Smooth muscle cell (in vitro differentiated cells): Measurements from ENCODE around the gene KCNH8. TPM values are rescaled to one million over a fixed set of nuclear protein-coding genes. Genes with fewer than 3 reads are reported as not detected.

ENCODE experiments used
- DNase-seq: peaks from one replicate; lab custom pipeline; 2025; ENCODE audit not compliant: unreplicated experiment; lab: John Stamatoyannopoulos, UW
- H2AFZ ChIP-seq: fragments of 200-600 bp; sonication (generic); 2 replicates; pipeline ENCODE4 v1.6.0; 2016; ENCODE audit warnings: antibody characterized with exemption, low read depth, mild to moderate bottlenecking
- H3F3A ChIP-seq: fragments of 200-600 bp; sonication (generic); 2 replicates; pipeline ENCODE4 v1.6.0; 2017; ENCODE audit warnings: antibody characterized with exemption, low read depth
- H3K27ac ChIP-seq: fragments of 200-600 bp; sonication (generic); 2 replicates; pipeline ENCODE4 v1.5.1; 2016; ENCODE audit warnings: low read depth, mild to moderate bottlenecking
- H3K27me3 ChIP-seq: fragments of 200-600 bp; sonication (generic); 2 replicates; pipeline ENCODE4 v1.6.1; 2016; ENCODE audit warnings: low read depth, mild to moderate bottlenecking
- H3K36me3 ChIP-seq: fragments of 200-600 bp; sonication (generic); 2 replicates; pipeline ENCODE4 v1.5.1; 2016; ENCODE audit warnings: low read depth
- H3K4me1 ChIP-seq: fragments of 200-600 bp; sonication (generic); 2 replicates; pipeline ENCODE4 v1.5.1; 2016; ENCODE audit warnings: low read depth
- H3K4me2 ChIP-seq: fragments of 200-600 bp; sonication (generic); 2 replicates; pipeline ENCODE4 v1.6.0; 2016; ENCODE audit warnings: mild to moderate bottlenecking
- H3K4me3 ChIP-seq: fragments of 200-600 bp; sonication (generic); 2 replicates; pipeline ENCODE4 v1.5.1; 2016; ENCODE audit warnings: mild to moderate bottlenecking
- H3K79me2 ChIP-seq: fragments of 200-600 bp; sonication (generic); 2 replicates; pipeline ENCODE4 v1.6.0; 2016; ENCODE audit warnings: low read depth, mild to moderate bottlenecking
- H3K9ac ChIP-seq: fragments of 200-600 bp; sonication (generic); 2 replicates; pipeline ENCODE4 v1.6.0; 2016; ENCODE audit warnings: low read depth
- H3K9me3 ChIP-seq: fragments of 200-600 bp; sonication (generic); replicated peaks from 2 replicates; pipeline ENCODE4 v1.5.1; 2016; ENCODE audit warnings: low read depth
- H4K20me1 ChIP-seq: fragments of 200-600 bp; sonication (generic); 2 replicates; pipeline ENCODE4 v1.6.0; 2016; ENCODE audit warnings: low read depth
- CTCF ChIP-seq: fragments of 200-600 bp; sonication (generic); IDR thresholded peaks from 2 replicates; pipeline ENCODE4 v1.5.1; 2017; ENCODE audit warnings: borderline replicate concordance, mild to moderate bottlenecking, antibody characterized with exemption; ENCODE audit not compliant: insufficient read depth, poor library complexity, severe bottlenecking
- WGBS: methylation state at CpG from one replicate; pipeline ENCODE4 v1.1.7; 2016; ENCODE audit warnings: low lambda C conversion rate; 5-methylcytosine and 5-hydroxymethylcytosine counted together
- polyA plus RNA-seq: library from polyadenylated mRNA; unstranded; fragments of >200 nt; fragmentation: Nextera tagmentation; extraction: Ambion mirVana; gene quantifications from 2 replicates; pipeline ENCODE4 v1.2.1, GENCODE V29; 2016
- total RNA-seq: library from RNA; depleted of rRNA; stranded (reverse); fragments of >200 nt; gene quantifications from 2 replicates; pipeline ENCODE4 v1.2.3, GENCODE V29; 2014

KCNH8 gene
- total and polyA plus RNA-seq, 2 experiments from 2014 or later = 0.05 to 2.9 TPM

DNA sequence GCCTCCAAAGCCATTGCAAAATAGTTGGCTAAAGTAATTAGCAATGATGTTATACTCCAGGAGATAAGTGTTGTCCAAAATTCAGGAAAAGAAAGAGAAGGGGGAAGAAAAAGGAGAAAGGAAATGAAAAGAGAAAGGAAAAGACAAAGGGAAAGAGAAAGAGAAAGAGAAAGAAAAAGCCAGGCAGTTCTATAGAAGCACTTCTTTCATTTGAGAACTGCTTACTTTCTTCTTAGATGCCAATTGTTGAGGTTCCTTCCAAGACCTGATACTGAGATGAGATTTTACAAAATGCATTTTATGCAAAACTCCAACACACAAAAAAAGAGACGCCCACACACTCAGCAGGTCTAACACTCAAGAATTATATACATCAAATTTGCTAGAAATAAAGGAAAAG, 298.4 kb downstream of the KCNH8 start:
- no peak overlapping the region for H3K27ac ChIP-seq
- H3K4me1 ChIP-seq = peaks cover 7% of the 10 kb centered on the region
- no peak overlapping the region for H3K9ac ChIP-seq
- no peaks in the 10 kb centered on the region for H3K27me3 ChIP-seq
- H3K79me2 ChIP-seq = no peaks in the 10 kb centered on the region
- WGBS = 88% methylated on average over 1 of the region's 1 CpG
- no peak for DNase-seq
- no peaks in the 10 kb centered on the region for H3K9me3 ChIP-seq
- H3F3A ChIP-seq = no peaks in the 10 kb centered on the region
- H3K4me3 ChIP-seq = no peak overlapping the region
- H3K4me2 ChIP-seq = no peak overlapping the region
- TF ChIP-seq CTCF = no peak
- H3K36me3 ChIP-seq = no peaks in the 10 kb centered on the region
- no peak overlapping the region for H2AFZ ChIP-seq
- H4K20me1 ChIP-seq = no peaks in the 10 kb centered on the region

DNA sequence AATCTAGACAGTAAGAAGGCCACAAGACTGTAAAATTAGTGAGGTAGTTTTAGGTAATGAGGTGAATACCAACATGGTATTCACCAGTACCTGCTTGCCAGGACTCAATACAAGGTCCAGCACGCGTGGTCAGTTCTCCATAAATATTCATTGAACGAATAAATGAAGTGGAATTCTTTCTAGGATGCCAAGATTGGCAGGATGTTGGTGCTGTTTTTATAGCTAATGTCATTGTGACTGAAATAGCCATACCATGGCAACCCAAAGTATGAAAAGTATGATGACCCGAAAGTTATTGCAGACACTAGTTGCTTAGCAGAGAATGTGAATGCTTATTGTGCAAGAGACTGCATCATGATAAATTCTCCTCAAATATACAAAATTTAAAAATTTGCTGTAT, 307.2 kb downstream of the KCNH8 start:
- no peak overlapping the region for H3K4me3 ChIP-seq
- H4K20me1 ChIP-seq = no peaks in the 10 kb centered on the region
- 88% methylated on average over 4 of the region's 4 CpGs for WGBS
- no peaks in the 10 kb centered on the region for H3K36me3 ChIP-seq
- H3K27me3 ChIP-seq = no peaks in the 10 kb centered on the region
- no peaks in the 10 kb centered on the region for H3K79me2 ChIP-seq
- H2AFZ ChIP-seq = no peak overlapping the region
- DNase-seq = no peak
- no peak overlapping the region for H3K27ac ChIP-seq
- H3K9ac ChIP-seq = no peak overlapping the region
- no peak for TF ChIP-seq CTCF
- no peak overlapping the region for H3K4me2 ChIP-seq
- no peaks in the 10 kb centered on the region for H3K9me3 ChIP-seq
- H3K4me1 ChIP-seq = no peaks in the 10 kb centered on the region
- H3F3A ChIP-seq = no peaks in the 10 kb centered on the region

DNA sequence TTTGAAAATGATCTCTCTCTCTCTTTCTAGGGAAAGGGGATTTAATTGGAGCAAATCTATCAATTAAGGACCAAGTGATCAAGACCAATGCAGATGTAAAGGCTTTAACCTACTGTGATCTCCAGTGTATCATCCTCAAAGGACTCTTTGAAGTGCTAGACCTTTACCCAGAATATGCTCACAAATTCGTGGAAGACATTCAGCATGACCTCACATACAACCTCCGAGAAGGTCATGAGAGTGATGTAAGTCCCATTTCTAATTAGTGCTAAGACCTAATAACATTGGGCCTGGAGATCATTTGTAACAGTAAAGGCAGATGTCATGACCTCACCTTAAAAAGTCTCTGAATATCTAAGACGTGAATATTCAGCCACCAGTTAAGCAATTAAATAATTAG, 308.4 kb downstream of the KCNH8 start:
- Histone ChIP-seq H3K79me2 (no peaks in the 10 kb centered on the region), H3K4me2 (no peak overlapping the region), H3K4me3 (no peak overlapping the region), H3K27ac (no peak overlapping the region), H4K20me1 (no peaks in the 10 kb centered on the region), H3K9me3 (no peaks in the 10 kb centered on the region), H3K27me3 (no peaks in the 10 kb centered on the region), H2AFZ (no peak overlapping the region), H3K9ac (no peak overlapping the region), H3K36me3 (no peaks in the 10 kb centered on the region), H3K4me1 (no peaks in the 10 kb centered on the region), H3F3A (no peaks in the 10 kb centered on the region)
- 83% methylated on average over 3 of the region's 3 CpGs for WGBS
- DNase-seq = no peak
- TF ChIP-seq CTCF = no peak

- Histone ChIP-seq H3K27me3 (no peaks in the 10 kb centered on the region), H3K9me3 (no peaks in the 10 kb centered on the region), H3K27ac (no peak overlapping the region), H3K4me3 (no peak overlapping the region), H4K20me1 (no peaks in the 10 kb centered on the region), H3K4me2 (no peak overlapping the region), H3K36me3 (no peaks in the 10 kb centered on the region), H2AFZ (no peak overlapping the region), H3F3A (no peaks in the 10 kb centered on the region), H3K9ac (no peak overlapping the region), H3K79me2 (no peaks in the 10 kb centered on the region), H3K4me1 (no peaks in the 10 kb centered on the region)
- WGBS = 80% methylated on average over 3 of the region's 3 CpGs
- no peak for DNase-seq
- TF ChIP-seq CTCF = no peak
These were observed 309.1 kb downstream of the KCNH8 start for GRCh38 chr3:19457449-19457848.
